ENCODE measurements around the gene KCNK3.

The KCNK3 gene

GRCh38 chr2:26723991-26724750, 31.6 kb downstream of the KCNK3 start:
- no peak overlapping the region; the same call in 1 of the 2 replicates for H3K4me3 ChIP-seq (ENCODE audit: low read depth, low read length)
- no peaks in the 10 kb centered on the region for H3K79me2 ChIP-seq (ENCODE audit: control insufficient read depth, insufficient read depth, low read length, unreplicated experiment)
- peaks cover 59% of the 10 kb centered on the region for H3K4me1 ChIP-seq (ENCODE audit: control insufficient read depth, insufficient read depth, low read length, unreplicated experiment)
- H3K27ac ChIP-seq (ENCODE audit: low read depth, low read length), result peak overlapping the region; percentile 98
- H3K27me3 ChIP-seq (ENCODE audit: insufficient read depth, low read length), result no peaks in the 10 kb centered on the region
- no peaks in the 10 kb centered on the region for H3K36me3 ChIP-seq (ENCODE audit: insufficient read depth, low read length)
- no peak overlapping the region for H2AFZ ChIP-seq (ENCODE audit: low read length, unreplicated experiment)

GRCh38 chr2:26724784-26725520, 32.4 kb downstream of the KCNK3 start:
- H2AFZ ChIP-seq (ENCODE audit: low read length, unreplicated experiment), result no peak overlapping the region
- no peaks in the 10 kb centered on the region for H3K79me2 ChIP-seq (ENCODE audit: control insufficient read depth, insufficient read depth, low read length, unreplicated experiment)
- H3K27ac ChIP-seq (ENCODE audit: low read depth, low read length), result peak overlapping the region; percentile 98
- H3K4me1 ChIP-seq (ENCODE audit: control insufficient read depth, insufficient read depth, low read length, unreplicated experiment), result peaks cover 53% of the 10 kb centered on the region
- H3K4me3 ChIP-seq (ENCODE audit: low read depth, low read length), result no peak overlapping the region
- no peaks in the 10 kb centered on the region for H3K27me3 ChIP-seq (ENCODE audit: insufficient read depth, low read length)
- no peaks in the 10 kb centered on the region for H3K36me3 ChIP-seq (ENCODE audit: insufficient read depth, low read length)

GRCh38 chr2:26725521-26725820, 32.9 kb downstream of the KCNK3 start:
- no peaks in the 10 kb centered on the region for H3K36me3 ChIP-seq (ENCODE audit: insufficient read depth, low read length)
- no peaks in the 10 kb centered on the region for H3K27me3 ChIP-seq (ENCODE audit: insufficient read depth, low read length)
- peaks cover 50% of the 10 kb centered on the region for H3K4me1 ChIP-seq (ENCODE audit: control insufficient read depth, insufficient read depth, low read length, unreplicated experiment)
- H3K27ac ChIP-seq (ENCODE audit: low read depth, low read length), result peak overlapping the region; percentile 98
- H3K79me2 ChIP-seq (ENCODE audit: control insufficient read depth, insufficient read depth, low read length, unreplicated experiment), result no peaks in the 10 kb centered on the region
- H2AFZ ChIP-seq (ENCODE audit: low read length, unreplicated experiment), result no peak overlapping the region
- H3K4me3 ChIP-seq (ENCODE audit: low read depth, low read length), result no peak overlapping the region

- Histone ChIP-seq H3K36me3 (ENCODE audit: insufficient read depth, low read length) (no peaks in the 10 kb centered on the region), H3K27ac (ENCODE audit: low read depth, low read length) (no peak overlapping the region), H3K4me3 (ENCODE audit: low read depth, low read length) (no peak overlapping the region), H3K27me3 (ENCODE audit: insufficient read depth, low read length) (no peaks in the 10 kb centered on the region), H3K79me2 (ENCODE audit: control insufficient read depth, insufficient read depth, low read length, unreplicated experiment) (no peaks in the 10 kb centered on the region), H2AFZ (ENCODE audit: low read length, unreplicated experiment) (no peak overlapping the region), H3K4me1 (ENCODE audit: control insufficient read depth, insufficient read depth, low read length, unreplicated experiment) (peaks cover 47% of the 10 kb centered on the region)
Measured at GRCh38 chr2:26726228-26726627, 33.7 kb downstream of the KCNK3 start.

- Histone ChIP-seq H3K79me2 (ENCODE audit: control insufficient read depth, insufficient read depth, low read length, unreplicated experiment) (no peaks in the 10 kb centered on the region), H3K4me3 (ENCODE audit: low read depth, low read length) (no peak overlapping the region; the same call in 1 of the 2 replicates), H2AFZ (ENCODE audit: low read length, unreplicated experiment) (no peak overlapping the region), H3K27ac (ENCODE audit: low read depth, low read length) (no peak overlapping the region), H3K36me3 (ENCODE audit: insufficient read depth, low read length) (no peaks in the 10 kb centered on the region), H3K4me1 (ENCODE audit: control insufficient read depth, insufficient read depth, low read length, unreplicated experiment) (peaks cover 34% of the 10 kb centered on the region), H3K27me3 (ENCODE audit: insufficient read depth, low read length) (no peaks in the 10 kb centered on the region)
Measured at GRCh38 chr2:26727641-26728561, 35.4 kb downstream of the KCNK3 start.

GRCh38 chr2:26729311-26729710, 36.8 kb downstream of the KCNK3 start:
- Histone ChIP-seq H3K27ac (ENCODE audit: low read depth, low read length) (no peak overlapping the region), H3K36me3 (ENCODE audit: insufficient read depth, low read length) (no peaks in the 10 kb centered on the region), H3K79me2 (ENCODE audit: control insufficient read depth, insufficient read depth, low read length, unreplicated experiment) (no peaks in the 10 kb centered on the region), H2AFZ (ENCODE audit: low read length, unreplicated experiment) (no peak overlapping the region), H3K27me3 (ENCODE audit: insufficient read depth, low read length) (no peaks in the 10 kb centered on the region), H3K4me3 (ENCODE audit: low read depth, low read length) (no peak overlapping the region), H3K4me1 (ENCODE audit: control insufficient read depth, insufficient read depth, low read length, unreplicated experiment) (peaks cover 21% of the 10 kb centered on the region)

- H3K4me1 ChIP-seq (ENCODE audit: control insufficient read depth, insufficient read depth, low read length, unreplicated experiment), result peaks cover 7% of the 10 kb centered on the region
- no peak overlapping the region for H2AFZ ChIP-seq (ENCODE audit: low read length, unreplicated experiment)
- H3K79me2 ChIP-seq (ENCODE audit: control insufficient read depth, insufficient read depth, low read length, unreplicated experiment), result no peaks in the 10 kb centered on the region
- no peak overlapping the region for H3K4me3 ChIP-seq (ENCODE audit: low read depth, low read length)
- no peak overlapping the region for H3K27ac ChIP-seq (ENCODE audit: low read depth, low read length)
- no peaks in the 10 kb centered on the region for H3K27me3 ChIP-seq (ENCODE audit: insufficient read depth, low read length)
- no peaks in the 10 kb centered on the region for H3K36me3 ChIP-seq (ENCODE audit: insufficient read depth, low read length)
Measured at GRCh38 chr2:26730549-26731344, 38.2 kb downstream of the KCNK3 start.

GRCh38 chr2:26731714-26732113, 39.2 kb downstream of the KCNK3 start:
- Histone ChIP-seq H2AFZ (ENCODE audit: low read length, unreplicated experiment) (no peak overlapping the region), H3K36me3 (ENCODE audit: insufficient read depth, low read length) (no peaks in the 10 kb centered on the region), H3K79me2 (ENCODE audit: control insufficient read depth, insufficient read depth, low read length, unreplicated experiment) (no peaks in the 10 kb centered on the region), H3K27me3 (ENCODE audit: insufficient read depth, low read length) (no peaks in the 10 kb centered on the region), H3K4me1 (ENCODE audit: control insufficient read depth, insufficient read depth, low read length, unreplicated experiment) (peaks cover 7% of the 10 kb centered on the region), H3K4me3 (ENCODE audit: low read depth, low read length) (no peak overlapping the region), H3K27ac (ENCODE audit: low read depth, low read length) (no peak overlapping the region)

- H3K4me1 ChIP-seq (ENCODE audit: control insufficient read depth, insufficient read depth, low read length, unreplicated experiment), result peaks cover 7% of the 10 kb centered on the region
Measured at GRCh38 chr2:26732446-26732845, 39.9 kb downstream of the KCNK3 start.

GRCh38 chr2:26733413-26733812, 40.9 kb downstream of the KCNK3 start:
- H3K4me3 ChIP-seq (ENCODE audit: low read depth, low read length), result no peak overlapping the region
- H3K79me2 ChIP-seq (ENCODE audit: control insufficient read depth, insufficient read depth, low read length, unreplicated experiment), result no peaks in the 10 kb centered on the region
- peaks cover 7% of the 10 kb centered on the region for H3K4me1 ChIP-seq (ENCODE audit: control insufficient read depth, insufficient read depth, low read length, unreplicated experiment)
- H3K27ac ChIP-seq (ENCODE audit: low read depth, low read length), result no peak overlapping the region
- H3K36me3 ChIP-seq (ENCODE audit: insufficient read depth, low read length), result no peaks in the 10 kb centered on the region
- no peak overlapping the region for H2AFZ ChIP-seq (ENCODE audit: low read length, unreplicated experiment)
- no peaks in the 10 kb centered on the region for H3K27me3 ChIP-seq (ENCODE audit: insufficient read depth, low read length)

More at GRCh38 chr2:26732446-26732845, 39.9 kb downstream of the KCNK3 start:
- no peak overlapping the region for H2AFZ ChIP-seq (ENCODE audit: low read length, unreplicated experiment)
- no peak overlapping the region for H3K4me3 ChIP-seq (ENCODE audit: low read depth, low read length)
- H3K27me3 ChIP-seq (ENCODE audit: insufficient read depth, low read length), result no peaks in the 10 kb centered on the region
- H3K79me2 ChIP-seq (ENCODE audit: control insufficient read depth, insufficient read depth, low read length, unreplicated experiment), result no peaks in the 10 kb centered on the region
- H3K36me3 ChIP-seq (ENCODE audit: insufficient read depth, low read length), result no peaks in the 10 kb centered on the region
- H3K27ac ChIP-seq (ENCODE audit: low read depth, low read length), result no peak overlapping the region

All from ACC112 (cell line).